Endothelial cell of umbilical vein (primary cell): Measurements from ENCODE around the gene NMNAT3.

Source experiments
- CTCF ChIP-seq, 2 donors: IDR thresholded peaks; 1 replicate in 1 of 2; 2 replicates in 1 of 2; pipeline ENCODE4 v1.5.1; 2011; ENCODE audit warnings: low read length in 2 of 2, mild to moderate bottlenecking in 2 of 2, moderate library complexity in 2 of 2, control low read depth in 1 of 2, inconsistent platforms in 1 of 2, low read depth in 1 of 2; ENCODE audit not compliant: insufficient read depth in 1 of 2; ENCODE audit errors: extremely low read depth in 1 of 2
- EZH2 ChIP-seq: IDR thresholded peaks from 2 replicates; pipeline ENCODE4 v1.6.1; 2012; ENCODE audit warnings: borderline replicate concordance, low read depth, mild to moderate bottlenecking, moderate library complexity, low read length, inconsistent platforms; ENCODE audit not compliant: severe bottlenecking
- MAX ChIP-seq: IDR thresholded peaks from 2 replicates; pipeline ENCODE4 v1.6.1; 2011; ENCODE audit not compliant: insufficient read depth, insufficient read length
- POLR2A ChIP-seq: IDR thresholded peaks from 2 replicates; pipeline ENCODE4 v1.6.1; 2012; ENCODE audit warnings: low read depth, mild to moderate bottlenecking, control low read depth, low read length

- TF ChIP-seq CTCF (IDR thresholded peaks at IDR 0.05; ENCODE audit: extremely low read depth in 1 of 2, insufficient read depth in 1 of 2, low read depth in 1 of 2, low read length in 2 of 2) = no peak
- no peak for TF ChIP-seq MAX
- TF ChIP-seq EZH2 = no peak
- TF ChIP-seq POLR2A = no peak
Measured at GRCh38 chr3:139530717-139531116, 147.1 kb downstream of the NMNAT3 start.
